Duodenal mucosa (tissue), 2 donors: ENCODE measurements around the gene GABBR2.

Experiments
- H3K27ac ChIP-seq: one replicate; pipeline ENCODE4 v1.7.0; 2013; ENCODE audit warnings: low read depth, low read length
- H3K27me3 ChIP-seq, 2 donors: one replicate each; pipeline ENCODE4 v1.7.0; 2013; ENCODE audit warnings: low read length in 2 of 2, control low read depth in 1 of 2; ENCODE audit not compliant: insufficient read depth in 2 of 2, control insufficient read depth in 1 of 2
- H3K36me3 ChIP-seq, 2 donors: one replicate each; pipeline ENCODE4 v1.7.0; 2013; ENCODE audit warnings: low read length in 2 of 2, control low read depth in 1 of 2; ENCODE audit not compliant: insufficient read depth in 2 of 2, control insufficient read depth in 1 of 2
- H3K4me1 ChIP-seq, 2 donors: one replicate each; pipeline ENCODE4 v1.7.0; 2013; ENCODE audit warnings: low read length in 2 of 2, control low read depth in 1 of 2; ENCODE audit not compliant: insufficient read depth in 2 of 2, control insufficient read depth in 1 of 2
- H3K4me3 ChIP-seq, 2 donors: one replicate each; pipeline ENCODE4 v1.7.0; 2013; ENCODE audit warnings: low read length in 2 of 2, low read depth in 1 of 2
- H3K9ac ChIP-seq, 2 donors: one replicate each; pipeline ENCODE4 v1.7.0; 2013; ENCODE audit warnings: low read length in 2 of 2, low read depth in 1 of 2
- H3K9me3 ChIP-seq, 2 donors: one replicate each; pipeline ENCODE4 v1.7.0; 2013; ENCODE audit warnings: low read length in 2 of 2, control low read depth in 1 of 2; ENCODE audit not compliant: control insufficient read depth in 1 of 2

Gene GABBR2

DNA sequence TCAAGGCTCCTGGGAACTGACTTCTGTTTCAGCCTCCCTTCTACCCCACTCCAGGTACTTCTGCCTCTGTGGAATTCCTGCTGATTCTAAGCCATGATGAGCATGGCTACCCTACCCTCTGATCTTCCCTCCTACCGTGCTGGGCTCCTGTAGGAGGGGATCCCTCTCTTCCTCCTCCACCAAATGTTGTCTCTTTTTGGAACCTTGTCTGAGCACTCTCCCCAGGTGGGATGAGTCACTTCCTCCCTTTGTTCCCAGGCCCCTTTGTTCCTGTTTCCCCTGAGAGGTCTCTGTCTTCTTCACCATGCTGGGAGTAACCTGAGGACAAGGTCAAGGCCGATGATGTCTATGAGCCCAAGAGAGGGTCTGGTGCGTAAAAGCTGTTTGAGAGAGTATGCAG lies 213.2 kb downstream of the GABBR2 start:
- Histone ChIP-seq H3K4me1 (no peaks in the 10 kb centered on the region), H3K27ac (no peak overlapping the region), H3K36me3 (no peaks in the 10 kb centered on the region), H3K9ac (no peak overlapping the region), H3K9me3 (no peaks in the 10 kb centered on the region), H3K27me3 (peaks cover 0 to 4% of the 10 kb centered on the region in 2 donors), H3K4me3 (no peak overlapping the region)

GRCh38 chr9:98494852-98495251 lies 213.9 kb downstream of the GABBR2 start:
- Histone ChIP-seq H3K27me3 (peaks cover 0 to 4% of the 10 kb centered on the region in 2 donors), H3K9me3 (no peaks in the 10 kb centered on the region), H3K27ac (no peak overlapping the region), H3K36me3 (no peaks in the 10 kb centered on the region), H3K9ac (no peak overlapping the region), H3K4me3 (no peak overlapping the region), H3K4me1 (no peaks in the 10 kb centered on the region)

GRCh38 chr9:98491828-98492227 lies 216.9 kb downstream of the GABBR2 start:
- no peaks in the 10 kb centered on the region for H3K36me3 ChIP-seq
- H3K9me3 ChIP-seq: no peaks in the 10 kb centered on the region
- H3K27me3 ChIP-seq: peaks cover 0 to 4% of the 10 kb centered on the region in 2 donors
- no peak overlapping the region for H3K27ac ChIP-seq
- H3K4me3 ChIP-seq: no peak overlapping the region
- no peaks in the 10 kb centered on the region for H3K4me1 ChIP-seq
- H3K9ac ChIP-seq: no peak overlapping the region

- no peak overlapping the region for H3K9ac ChIP-seq
- H3K36me3 ChIP-seq: no peaks in the 10 kb centered on the region
- H3K4me1 ChIP-seq: no peaks in the 10 kb centered on the region
- no peak overlapping the region for H3K27ac ChIP-seq
- no peaks in the 10 kb centered on the region for H3K9me3 ChIP-seq
- peaks cover 0 to 4% of the 10 kb centered on the region in 2 donors for H3K27me3 ChIP-seq
- H3K4me3 ChIP-seq: no peak overlapping the region
These were observed 217.5 kb downstream of the GABBR2 start for GRCh38 chr9:98491231-98491651.

DNA sequence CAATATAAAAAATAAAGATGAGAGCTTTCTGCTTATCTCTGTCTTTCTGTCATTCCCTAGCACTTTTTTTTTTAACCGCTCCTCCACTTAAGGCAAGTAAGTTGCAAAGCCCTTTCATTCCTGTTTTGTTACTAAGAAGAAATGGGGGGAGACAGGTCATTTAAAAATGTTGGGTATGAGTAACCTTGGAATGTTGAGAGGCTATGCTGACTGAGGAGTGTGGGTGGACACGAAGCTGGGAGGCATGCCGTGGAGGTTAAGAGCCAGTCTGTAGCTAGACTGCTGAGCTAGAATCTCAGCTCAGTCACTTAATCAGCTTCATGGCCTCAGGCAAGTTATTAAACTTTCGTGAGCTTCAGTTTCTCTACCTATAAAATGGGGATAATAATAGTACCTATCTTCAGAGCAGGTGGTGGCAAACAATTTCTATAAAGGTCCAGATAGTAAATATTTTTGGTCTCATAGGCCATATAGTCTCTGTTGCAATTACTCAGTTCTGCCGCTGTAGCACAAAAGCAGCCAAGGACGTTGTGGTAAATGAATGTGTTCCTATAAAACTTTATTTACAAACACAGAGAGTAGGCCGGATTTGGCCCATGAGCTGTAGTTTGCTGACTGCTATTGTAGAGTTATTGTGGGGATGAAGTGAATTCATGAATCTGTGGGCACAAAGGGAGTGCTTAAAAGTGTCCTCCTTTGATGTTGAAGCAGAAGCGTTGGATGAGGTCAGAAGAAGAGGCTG lies 220.0 kb downstream of the GABBR2 start:
- no peak overlapping the region for H3K27ac ChIP-seq
- peaks cover 0 to 2% of the 10 kb centered on the region in 2 donors for H3K27me3 ChIP-seq
- no peak overlapping the region for H3K4me3 ChIP-seq
- H3K9me3 ChIP-seq: no peaks in the 10 kb centered on the region
- H3K4me1 ChIP-seq: no peaks in the 10 kb centered on the region
- no peaks in the 10 kb centered on the region for H3K36me3 ChIP-seq
- no peak overlapping the region for H3K9ac ChIP-seq

DNA sequence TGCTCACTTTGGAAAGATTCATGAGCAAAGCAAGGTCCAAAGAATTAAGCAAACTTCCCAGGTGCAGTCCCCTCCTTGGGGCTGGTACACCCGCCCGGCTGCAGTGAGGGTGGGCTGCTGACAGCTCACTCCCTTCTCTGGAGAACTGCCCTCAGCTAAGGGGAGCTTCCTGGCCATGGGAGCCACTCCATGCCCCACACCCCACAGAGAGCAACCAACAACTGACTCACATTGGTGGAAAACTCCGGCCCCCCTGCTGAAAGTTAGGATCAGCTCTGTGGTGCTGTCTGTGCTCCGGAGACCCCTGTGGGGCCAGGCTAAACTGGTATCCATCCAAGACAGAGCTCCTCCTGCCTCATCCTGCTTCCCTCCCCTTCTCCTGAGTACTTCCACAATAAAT lies 223.0 kb downstream of the GABBR2 start:
- no peak overlapping the region for H3K27ac ChIP-seq
- H3K4me3 ChIP-seq: no peak overlapping the region
- H3K9me3 ChIP-seq: no peaks in the 10 kb centered on the region
- no peak overlapping the region for H3K9ac ChIP-seq
- H3K27me3 ChIP-seq: no peaks in the 10 kb centered on the region
- no peaks in the 10 kb centered on the region for H3K4me1 ChIP-seq
- H3K36me3 ChIP-seq: no peaks in the 10 kb centered on the region

- Histone ChIP-seq H3K36me3 (no peaks in the 10 kb centered on the region), H3K4me3 (no peak overlapping the region), H3K27ac (no peak overlapping the region), H3K9ac (no peak overlapping the region), H3K27me3 (no peaks in the 10 kb centered on the region), H3K9me3 (no peaks in the 10 kb centered on the region), H3K4me1 (no peaks in the 10 kb centered on the region)
These were observed 224.6 kb downstream of the GABBR2 start for GRCh38 chr9:98484162-98484561.

GRCh38 chr9:98482226-98482625 lies 226.5 kb downstream of the GABBR2 start:
- Histone ChIP-seq H3K27me3 (no peaks in the 10 kb centered on the region), H3K36me3 (no peaks in the 10 kb centered on the region), H3K27ac (no peak overlapping the region)

DNA sequence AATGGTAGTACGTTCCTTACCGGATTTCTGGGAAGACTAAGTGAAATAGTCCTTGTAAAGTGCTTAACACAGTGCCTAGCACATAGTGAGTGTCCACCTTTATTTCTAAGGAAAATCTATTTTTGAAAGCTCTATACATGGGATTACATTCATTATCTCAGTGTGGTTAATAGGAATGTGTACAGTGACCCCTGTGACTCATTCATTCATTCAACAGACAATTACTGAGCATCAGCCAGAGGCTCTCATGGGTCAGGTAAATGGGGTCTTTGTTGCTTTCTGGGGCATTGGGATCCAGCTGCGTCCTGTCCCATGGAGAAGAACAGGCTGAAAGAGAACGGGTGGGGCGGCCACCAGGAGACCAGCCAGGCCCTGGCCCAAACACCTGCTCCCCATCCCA lies 227.1 kb downstream of the GABBR2 start:
- Histone ChIP-seq H3K4me3 (no peak overlapping the region), H3K27me3 (no peaks in the 10 kb centered on the region), H3K9ac (no peak overlapping the region), H3K27ac (no peak overlapping the region), H3K36me3 (no peaks in the 10 kb centered on the region), H3K4me1 (no peaks in the 10 kb centered on the region), H3K9me3 (no peaks in the 10 kb centered on the region)

More at GRCh38 chr9:98482226-98482625, 226.5 kb downstream of the GABBR2 start:
- Histone ChIP-seq H3K9me3 (no peaks in the 10 kb centered on the region), H3K9ac (no peak overlapping the region), H3K4me3 (no peak overlapping the region), H3K4me1 (no peaks in the 10 kb centered on the region)

GRCh38 chr9:98479967-98480847 lies 228.5 kb downstream of the GABBR2 start:
- no peaks in the 10 kb centered on the region for H3K9me3 ChIP-seq
- no peaks in the 10 kb centered on the region for H3K4me1 ChIP-seq

More at GRCh38 chr9:98479967-98480847, 228.5 kb downstream of the GABBR2 start:
- no peaks in the 10 kb centered on the region for H3K27me3 ChIP-seq
- no peak overlapping the region for H3K27ac ChIP-seq
- no peak overlapping the region for H3K4me3 ChIP-seq
- H3K9ac ChIP-seq: no peak overlapping the region
- no peaks in the 10 kb centered on the region for H3K36me3 ChIP-seq
